GM18868 (cell line): ENCODE results near the gene FLNC.

Source experiments
- ATAC-seq: cut with Tn5 transposase; IDR thresholded peaks from one replicate; pipeline ENCODE4 v1.9.1; 2021; ENCODE audit warnings: mild to moderate bottlenecking, moderate library complexity; ENCODE audit not compliant: unreplicated experiment

The FLNC gene

DNA sequence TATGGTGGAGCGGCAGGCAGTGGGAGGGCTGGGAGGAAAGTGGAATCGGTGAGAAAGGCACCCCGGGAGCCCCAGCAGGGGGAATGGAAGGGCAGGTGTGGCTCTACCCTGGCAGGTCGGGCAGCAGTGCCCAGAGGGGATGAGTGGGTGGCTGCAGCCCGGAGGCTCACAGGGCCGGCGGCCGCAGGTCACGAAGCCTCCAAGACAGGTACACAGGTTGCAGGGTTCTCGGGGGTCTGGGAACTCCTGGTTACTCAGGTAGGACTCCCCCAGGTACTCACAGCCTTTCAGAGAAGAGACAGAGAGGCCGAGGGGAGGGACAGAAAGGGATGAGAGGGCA lies 58.5 kb downstream of the FLNC start:
- no peak for ATAC-seq

DNA sequence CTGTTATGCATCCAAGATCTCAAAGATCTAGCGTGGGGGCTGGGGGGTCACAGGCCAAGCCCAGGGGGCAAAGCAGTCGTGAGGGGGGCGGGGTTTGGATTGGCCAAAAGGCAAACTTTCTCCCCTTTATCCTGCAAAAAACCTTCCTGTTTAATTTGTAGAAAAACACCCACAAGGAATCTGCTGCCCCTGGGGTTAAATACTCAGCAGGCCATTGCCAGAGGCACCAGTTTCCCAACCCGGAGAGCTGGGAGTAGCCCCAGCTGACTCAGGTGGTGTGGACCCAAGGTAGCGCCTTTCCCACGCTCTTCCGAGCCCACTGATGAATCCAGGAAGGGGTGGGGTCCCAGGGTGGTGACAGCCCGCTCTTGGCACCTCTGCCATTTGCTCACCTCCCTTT lies 58.9 kb downstream of the FLNC start:
- ATAC-seq = no peak

DNA sequence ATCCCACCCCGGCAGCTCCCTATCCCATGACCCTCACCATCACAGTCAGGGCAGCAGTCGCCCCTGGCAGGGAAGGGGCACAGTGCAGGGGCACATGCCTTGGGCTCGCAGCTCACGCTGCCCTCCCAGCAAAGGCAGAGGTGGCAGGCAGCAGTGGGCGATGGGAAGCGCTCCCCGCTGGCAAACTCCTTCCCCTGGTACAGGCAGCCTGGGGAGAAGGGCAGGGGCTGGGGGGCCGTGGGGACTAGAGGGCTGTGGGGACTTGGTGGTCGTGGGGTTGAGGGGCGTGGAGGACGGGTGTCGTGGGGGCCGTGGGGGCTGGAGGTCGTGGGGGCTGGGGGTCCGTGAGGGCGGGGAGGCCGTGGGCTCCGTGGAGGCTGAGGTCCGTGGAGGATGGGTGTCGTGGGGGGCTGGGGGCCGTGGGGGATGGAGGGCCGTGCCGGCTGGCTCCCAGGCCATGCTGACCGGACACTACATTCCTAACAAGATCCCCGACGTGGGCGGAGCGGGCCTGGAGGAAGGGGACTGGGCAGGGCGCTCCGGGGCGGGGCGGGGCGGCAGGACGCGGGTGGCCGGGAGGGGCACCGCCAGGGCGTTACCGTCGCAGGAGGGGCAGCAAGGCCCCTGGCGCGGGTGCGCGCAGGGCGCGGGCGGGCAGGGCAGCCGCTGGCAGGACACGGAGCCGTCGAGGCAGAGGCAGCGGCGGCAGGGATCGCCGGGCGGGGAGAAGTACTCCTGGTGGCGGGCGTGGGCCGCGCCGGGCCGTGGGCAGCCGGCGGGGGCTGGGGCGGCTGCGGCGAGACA lies 60.3 kb downstream of the FLNC start:
- no peak for ATAC-seq

DNA sequence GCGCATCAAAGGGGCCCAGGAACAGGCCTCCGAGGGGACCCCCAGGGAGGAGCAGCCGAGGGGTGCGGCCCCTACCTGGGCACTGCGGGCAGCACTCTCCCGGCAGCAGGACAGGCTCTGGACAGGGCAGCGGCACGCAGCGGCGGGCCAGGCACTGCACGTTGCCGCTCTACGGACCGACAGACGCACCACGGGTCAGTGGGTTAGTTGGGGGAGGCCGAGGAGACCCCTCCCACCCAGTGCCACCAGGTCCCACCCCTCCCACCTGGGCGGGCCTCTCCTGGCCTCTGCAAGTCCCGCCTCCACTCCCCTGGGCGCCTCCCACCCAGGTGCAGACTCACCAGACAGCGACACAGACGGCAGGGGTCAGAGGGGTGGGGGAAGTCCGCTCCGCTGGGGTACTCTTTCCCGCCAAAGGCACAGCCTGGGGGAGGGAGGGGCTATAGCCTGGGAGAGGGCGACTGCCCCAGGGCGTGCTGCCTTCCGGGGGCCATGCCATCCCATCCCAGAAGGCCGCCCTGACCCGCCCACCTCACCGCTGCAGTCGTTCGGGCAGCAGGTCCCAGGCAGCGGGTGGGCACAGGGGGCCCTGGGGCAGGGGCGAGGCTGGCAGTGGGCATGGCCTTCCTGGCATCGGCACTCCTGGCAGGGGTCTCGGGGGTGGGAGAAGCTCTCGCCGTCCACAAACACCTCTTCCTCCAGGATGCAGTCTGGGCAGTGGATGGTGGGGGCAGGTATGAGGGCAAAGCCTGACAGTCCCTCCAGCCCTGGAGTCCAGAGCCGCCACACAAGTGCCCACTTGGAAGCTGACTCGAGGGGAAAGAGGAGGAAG lies 61.1 kb downstream of the FLNC start:
- ATAC-seq = no peak

DNA sequence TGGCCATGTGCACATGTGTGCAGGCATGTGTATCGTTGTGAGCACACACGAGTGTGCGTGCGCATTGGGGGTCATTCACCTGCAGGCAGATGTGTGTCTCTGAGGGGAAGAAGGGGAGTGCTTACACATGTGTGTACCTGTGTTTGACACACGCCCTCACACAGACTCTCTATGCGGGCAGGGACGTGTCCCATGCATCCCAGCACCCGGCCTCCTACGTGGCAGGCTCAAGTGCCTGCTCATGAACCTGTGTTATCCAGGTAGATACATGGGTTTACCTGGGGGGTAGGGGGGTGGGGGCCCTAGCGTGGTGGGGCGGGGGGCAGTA lies 61.7 kb downstream of the FLNC start:
- ATAC-seq = no peak

DNA sequence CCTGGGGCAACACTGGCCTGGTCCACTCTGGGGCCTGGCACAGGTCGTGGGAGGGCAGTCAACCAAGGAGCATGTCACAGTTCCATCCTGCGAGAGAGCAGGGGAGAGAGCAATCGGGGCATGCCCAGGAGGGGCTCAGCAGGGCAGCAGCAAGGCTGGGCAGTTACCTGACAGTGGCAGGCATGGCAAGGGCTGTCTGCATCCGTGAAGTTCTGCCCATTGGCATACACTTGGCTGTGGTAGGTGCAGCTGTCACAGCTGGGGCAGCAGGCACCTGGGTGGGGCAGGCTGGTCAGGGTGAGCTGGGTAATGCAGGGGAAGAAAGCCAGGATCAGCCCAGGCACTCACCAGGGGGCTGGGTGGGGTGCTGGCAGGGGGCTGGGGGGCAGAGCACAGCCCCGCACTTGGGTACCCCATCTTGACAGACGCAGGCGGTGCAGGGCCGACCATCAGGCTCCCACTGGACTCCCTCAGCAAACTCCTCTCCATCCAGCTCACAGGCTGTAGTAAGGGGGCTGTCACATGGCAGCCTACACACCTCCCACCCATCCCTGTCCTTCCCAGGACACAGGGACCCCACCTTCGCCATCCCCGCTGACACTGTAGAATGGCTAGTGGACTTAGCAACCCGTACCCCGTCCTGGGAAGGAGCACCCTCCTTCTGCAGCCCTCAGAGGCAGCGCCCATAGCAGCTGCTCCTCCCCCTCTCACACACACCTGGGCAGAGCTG lies 62.5 kb downstream of the FLNC start:
- no peak for ATAC-seq

DNA sequence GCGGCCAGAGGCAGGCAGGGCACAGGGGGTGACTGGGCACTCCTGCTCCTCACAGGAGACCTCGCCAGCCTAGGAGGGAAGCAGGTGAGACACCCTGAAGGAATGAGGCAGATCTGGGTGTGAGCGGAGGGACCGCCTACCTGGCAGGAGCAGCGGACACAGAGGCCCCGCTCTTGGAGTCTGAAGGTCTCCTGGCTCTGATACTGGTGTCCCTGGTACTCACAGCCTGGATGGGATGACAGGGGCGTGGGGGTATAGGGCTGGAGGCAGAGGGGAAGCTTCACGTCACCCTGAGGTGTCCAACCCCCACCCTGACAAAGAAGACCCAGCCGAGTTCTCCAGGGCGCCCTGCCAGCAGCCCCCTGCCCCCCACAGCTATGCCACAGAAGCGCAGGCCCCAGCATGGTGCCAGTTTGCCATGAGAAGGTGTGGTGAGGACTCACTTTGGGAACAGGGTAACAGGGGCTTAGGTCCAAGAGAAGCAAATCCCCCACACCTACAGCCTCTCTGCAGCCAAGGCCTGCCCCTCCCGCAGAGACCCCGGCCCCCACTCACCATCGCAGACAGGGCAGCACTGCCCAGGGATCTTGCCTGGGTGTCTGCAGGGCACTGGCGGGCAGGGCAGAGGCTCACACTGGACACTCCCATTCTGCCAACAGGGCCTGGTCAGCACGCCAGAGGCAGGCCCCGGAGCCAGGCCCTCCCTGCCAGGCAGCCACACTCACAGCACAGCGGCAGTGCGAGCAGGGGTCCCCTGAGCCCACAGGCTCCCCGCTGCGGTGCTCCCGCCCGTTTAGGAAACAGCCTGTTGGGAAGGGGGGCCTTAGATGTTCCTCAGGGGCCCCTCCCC lies 63.3 kb downstream of the FLNC start:
- ATAC-seq = no peak

DNA sequence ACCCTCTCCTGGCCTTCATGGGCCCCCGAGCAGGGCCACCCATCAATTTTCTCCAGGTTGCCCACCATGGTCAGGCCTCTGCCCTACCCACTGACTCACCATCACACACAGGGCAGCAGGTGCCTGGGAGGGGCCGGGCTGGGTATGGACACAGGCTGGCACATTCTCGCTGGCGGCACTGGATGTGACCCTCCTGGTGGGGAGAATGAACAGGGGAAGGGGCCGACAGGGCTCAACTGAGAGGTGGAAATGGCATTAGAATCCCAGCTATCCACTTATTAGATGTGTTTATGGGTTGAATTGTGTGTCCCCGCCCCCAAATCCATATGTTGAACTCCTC lies 63.9 kb downstream of the FLNC start:
- no peak for ATAC-seq

DNA sequence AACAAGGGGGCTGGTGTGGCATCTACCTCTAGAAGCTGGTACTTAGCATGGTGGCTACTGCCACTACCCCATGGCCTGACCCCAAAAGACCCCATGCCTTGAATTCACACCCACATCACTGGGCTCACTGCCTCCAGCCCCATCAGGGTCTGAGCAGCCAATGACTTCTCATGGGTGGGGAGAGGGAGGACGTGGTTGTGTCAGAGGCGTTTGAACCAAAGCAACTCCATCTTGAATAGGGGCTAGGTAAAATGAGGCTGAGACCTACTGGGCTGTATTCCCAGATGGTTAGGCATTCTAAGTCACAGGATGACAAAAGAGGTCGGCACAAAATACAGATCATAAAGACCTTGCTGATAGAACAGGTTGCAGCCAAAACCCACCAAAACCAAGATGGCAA lies 65.1 kb downstream of the FLNC start:
- no peak for ATAC-seq

DNA sequence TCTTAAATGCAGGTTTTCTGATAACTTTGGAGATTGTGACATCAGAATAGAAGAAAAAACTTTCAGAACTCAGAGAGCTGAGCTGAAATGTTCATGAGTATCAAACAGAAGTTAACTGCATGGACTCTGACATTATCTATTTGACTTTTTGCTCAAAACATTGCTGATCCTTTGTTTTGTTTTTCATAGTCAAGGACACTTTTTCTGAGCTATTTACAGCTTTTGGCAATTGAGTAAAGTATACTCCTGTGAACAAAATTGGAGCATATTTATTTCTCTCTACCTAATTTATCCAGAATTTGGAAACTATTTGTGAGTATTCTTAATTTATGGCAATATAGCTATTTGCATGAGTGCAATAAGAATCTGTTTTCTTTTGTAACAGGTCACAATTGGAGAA lies 69.2 kb downstream of the FLNC start:
- ATAC-seq = no peak

DNA sequence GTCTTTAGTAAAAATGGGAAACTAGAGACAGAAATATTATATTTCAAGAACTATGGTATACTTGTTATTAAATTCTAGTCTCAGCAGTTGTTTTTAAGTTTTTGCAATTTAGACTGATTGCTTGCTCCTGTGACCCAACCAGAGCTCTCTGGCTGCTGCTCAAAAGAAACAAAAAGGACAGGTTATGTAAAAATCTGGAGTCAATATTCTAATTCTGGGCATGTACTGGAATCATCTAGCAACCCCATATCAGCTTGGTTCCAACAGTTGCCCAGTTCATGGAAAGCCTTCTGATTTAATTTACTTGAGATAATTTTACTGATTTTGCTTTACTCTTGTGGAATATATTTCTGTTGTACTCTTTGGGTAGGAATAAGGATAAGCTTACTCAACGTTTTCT lies 70.0 kb downstream of the FLNC start:
- ATAC-seq = no peak

DNA sequence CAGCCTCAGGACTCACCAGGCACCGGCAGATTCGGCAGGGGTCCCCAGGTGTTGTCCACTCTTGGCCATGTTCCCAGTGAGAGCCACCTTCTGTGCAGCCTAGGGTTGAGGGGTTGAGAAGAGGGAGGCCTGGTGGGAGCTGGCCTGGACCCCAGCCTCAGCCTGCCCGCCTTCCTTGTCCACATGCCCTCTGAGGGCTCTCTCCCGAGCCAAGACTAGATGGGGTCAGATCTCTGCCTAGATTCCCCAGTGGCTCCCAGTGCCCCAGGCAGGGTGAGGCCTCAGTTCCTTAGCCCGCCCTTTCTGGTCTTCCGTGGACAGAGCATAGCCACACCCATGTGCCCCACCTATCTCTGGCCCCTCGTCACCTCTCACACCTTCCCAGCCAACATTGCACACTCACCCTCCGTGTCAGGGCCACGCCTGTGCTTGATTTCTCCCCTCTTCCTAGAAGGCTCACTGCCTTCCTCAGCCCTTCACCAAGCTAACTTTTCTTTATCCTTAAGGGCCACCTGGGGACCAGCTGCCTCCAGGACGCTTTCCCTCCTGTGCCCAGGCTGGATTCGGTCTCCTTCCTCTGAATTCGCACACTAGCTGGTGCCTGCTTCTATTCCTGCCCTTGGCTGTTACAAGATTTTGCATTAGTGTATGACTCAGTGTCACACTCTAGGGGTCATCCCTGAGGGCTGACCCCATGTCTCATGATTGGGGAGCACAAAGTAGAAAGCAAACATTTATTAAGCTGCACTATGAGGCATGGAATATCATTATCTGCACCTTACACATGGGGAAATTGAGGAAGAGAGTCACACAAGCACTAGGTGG lies 72.8 kb downstream of the FLNC start:
- no peak for ATAC-seq

DNA sequence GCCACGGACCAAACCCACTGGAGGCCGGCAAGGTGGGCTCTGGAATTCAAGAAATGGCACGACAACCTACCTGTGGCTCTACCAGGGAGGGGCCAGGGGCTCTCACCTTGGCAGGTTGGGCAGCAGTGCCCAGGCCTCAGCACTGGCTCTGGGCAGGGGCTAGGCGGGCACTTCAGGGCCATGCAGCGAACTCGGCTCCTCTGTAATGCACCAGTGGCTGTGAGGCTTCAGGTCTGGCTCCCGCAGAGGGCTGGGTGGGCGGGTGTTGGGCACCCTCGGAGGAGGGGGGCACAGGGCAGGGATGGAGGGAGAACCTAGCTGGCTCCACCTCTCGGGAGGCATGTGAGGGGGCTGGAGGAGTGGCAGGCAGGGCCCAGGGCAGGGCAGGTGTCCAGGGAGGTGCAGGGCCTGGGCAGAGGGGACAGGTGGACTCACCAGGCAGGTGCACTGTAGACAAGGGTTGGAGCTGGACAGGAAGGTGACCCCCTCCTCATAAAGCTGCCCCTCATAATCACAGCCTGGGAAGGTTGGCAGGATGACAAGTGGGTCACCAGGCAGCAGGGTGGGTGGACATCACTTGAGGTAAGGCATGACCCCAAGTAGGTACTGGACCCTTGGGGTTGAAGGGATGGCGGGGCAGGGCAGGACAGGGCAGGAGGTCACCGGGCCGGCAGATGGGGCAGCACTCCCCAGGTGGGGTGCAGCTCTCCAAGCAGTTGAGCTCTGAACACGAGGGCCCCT lies 73.6 kb downstream of the FLNC start:
- no peak for ATAC-seq

DNA sequence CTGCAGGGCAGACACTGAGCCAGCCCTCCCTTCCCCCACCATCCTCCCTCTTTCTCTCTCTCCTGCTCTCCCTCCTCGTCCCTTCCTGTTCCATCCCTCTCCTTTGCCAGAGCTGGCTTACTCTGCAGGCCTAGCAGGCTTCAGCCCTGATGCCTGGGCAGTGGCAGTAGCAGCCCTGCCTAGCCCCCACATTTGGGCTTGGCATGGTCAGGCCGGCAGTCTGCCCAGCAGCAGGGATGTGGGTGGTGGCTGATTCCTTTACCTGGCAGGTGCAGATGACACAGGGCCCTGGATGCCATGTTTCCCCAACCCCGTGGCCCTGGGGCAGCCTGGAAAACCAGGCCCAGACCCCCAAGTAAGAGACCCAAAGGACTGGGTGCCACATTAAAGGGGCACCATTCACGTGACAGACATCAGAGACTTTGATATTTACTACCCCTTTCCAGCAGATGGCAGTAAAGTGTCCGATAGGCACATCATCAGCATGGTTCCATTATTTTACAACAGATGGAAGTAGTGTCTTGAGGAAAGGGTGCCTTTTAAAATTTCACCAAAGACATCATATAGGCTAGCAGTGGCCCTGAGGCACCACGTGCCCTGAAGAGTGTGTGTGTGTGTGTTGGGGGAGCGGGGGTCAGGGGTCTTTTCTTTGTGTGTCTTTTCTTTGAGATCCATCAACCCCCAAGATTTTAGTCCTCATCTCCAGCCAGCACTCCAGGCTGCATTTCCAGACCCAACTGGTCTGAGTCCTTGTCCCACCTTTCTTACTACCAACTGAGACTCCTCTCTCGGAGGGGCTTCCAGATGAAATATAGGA lies 74.4 kb downstream of the FLNC start:
- peak; percentile 65 for ATAC-seq

DNA sequence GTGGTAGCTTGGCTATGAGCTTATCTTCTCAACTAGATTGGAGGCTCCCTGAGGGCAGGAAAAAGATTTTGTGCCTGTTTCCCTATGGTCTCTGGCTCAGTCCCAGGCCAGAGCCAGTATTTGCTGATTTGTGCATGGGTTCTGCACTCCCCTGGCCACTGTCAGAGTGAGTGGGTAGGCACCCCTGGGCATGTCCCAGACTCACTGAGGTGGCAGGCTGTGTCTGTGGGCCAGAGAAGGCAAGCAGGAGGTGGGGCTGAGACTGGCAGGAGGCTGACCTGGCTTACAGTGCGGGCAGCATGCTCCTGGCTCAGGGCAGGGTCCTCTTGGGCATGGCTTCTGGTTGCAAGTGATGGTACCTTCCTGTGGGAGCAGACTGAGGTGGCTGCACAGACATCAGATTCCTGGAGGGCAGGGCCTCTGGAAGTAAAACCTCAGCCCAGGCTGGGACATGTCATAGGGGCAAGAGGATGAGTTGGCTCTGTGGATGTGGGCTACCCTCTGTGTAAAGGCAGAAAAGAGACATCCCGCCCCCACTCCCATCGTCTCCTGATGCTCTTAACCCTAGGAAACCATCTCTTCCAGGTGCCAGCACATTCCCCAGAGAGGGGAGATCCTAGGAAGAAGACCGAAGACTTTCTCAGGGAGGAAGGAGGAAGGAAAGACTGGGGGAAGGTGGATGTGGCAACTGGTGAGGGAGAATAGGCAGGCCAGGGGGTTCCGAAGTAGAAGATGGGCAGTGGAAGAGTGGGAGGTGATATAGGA lies 76.0 kb downstream of the FLNC start:
- no peak for ATAC-seq

DNA sequence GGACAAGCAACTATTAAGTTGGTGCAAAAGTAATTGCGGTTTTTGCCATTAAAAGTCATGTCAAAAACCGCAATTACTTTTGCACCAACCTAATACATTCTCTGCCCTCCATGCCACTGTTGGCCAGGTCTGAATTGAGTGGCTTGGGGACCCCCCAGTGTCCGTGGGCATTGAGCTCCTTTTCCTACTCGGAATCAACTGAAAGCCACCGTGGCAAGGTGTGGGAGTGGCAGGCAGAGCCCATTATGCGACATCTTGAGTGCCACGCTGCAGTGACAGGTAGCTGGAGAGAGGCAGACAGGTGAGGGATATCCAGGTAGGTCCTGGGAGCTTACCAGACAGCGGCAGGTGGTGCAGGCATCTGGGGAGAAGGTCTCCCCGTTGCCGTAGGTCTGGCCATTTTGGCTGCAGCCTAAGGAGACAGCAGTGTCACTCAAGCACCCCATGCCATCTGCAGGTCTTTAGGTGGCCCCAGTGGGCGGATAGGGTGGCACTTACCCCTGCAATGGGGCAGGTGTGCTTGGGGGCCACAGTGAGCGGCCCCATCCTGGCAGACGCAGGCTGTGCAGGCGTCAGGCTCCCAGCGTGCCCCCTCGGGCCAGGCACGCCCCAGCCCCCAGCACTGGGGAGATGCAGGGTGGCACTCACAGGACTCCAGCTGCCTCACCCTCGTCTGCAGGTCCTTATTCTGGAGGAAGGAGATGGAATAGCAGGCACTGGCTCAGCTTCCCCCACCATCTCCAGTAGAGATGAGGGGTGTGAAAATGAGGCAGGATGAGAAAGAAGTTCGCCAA lies 76.8 kb downstream of the FLNC start:
- no peak for ATAC-seq
